ENCODE data around the gene SH3GLB1. TPM values are rescaled to one million over a fixed set of nuclear protein-coding genes. Genes with fewer than 3 reads are reported as not detected.

SH3GLB1 gene
- total RNA-seq, 3 donors from 2014 or later = 50.5 to 93.8 (median 63.8) TPM

DNA sequence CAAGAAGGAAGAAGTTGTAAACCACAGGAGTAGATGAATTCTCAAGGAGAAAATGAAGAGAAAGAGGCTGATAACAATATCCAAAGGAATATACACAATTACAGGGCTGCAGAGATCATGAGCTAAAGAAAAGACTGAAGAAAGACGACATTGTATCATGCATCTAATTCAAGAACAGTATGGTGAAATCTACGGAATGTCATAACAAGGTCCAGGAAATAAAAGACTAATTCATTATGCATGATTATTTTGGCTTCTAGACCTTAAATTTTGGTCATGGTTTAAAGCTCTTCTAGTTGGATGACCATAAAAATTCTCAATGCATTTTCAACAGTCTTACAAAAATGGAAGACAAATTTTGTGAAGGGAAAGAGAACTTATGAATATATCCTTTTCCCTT is 71.7 kb downstream of the SH3GLB1 start:
- Histone ChIP-seq H3K4me3 (no peak overlapping the region), H3K36me3 (no peaks in the 10 kb centered on the region), H3K4me1 (no peaks in the 10 kb centered on the region), H3K27me3 (no peaks in the 10 kb centered on the region), H3K9me3 (no peaks in the 10 kb centered on the region), H3K27ac (no peak overlapping the region)
- DNase-seq (ENCODE audit: low spot score in 2 of 2) = no peak
- intact Hi-C loops (cut with DNase I; ENCODE audit: low total_unique reads) = no loop called here
- TF ChIP-seq POLR2A (IDR thresholded peaks at IDR 0.05) = no peak
- no peak for TF ChIP-seq POLR2AphosphoS5 (IDR thresholded peaks at IDR 0.05)
- TF ChIP-seq, protein P1, sequence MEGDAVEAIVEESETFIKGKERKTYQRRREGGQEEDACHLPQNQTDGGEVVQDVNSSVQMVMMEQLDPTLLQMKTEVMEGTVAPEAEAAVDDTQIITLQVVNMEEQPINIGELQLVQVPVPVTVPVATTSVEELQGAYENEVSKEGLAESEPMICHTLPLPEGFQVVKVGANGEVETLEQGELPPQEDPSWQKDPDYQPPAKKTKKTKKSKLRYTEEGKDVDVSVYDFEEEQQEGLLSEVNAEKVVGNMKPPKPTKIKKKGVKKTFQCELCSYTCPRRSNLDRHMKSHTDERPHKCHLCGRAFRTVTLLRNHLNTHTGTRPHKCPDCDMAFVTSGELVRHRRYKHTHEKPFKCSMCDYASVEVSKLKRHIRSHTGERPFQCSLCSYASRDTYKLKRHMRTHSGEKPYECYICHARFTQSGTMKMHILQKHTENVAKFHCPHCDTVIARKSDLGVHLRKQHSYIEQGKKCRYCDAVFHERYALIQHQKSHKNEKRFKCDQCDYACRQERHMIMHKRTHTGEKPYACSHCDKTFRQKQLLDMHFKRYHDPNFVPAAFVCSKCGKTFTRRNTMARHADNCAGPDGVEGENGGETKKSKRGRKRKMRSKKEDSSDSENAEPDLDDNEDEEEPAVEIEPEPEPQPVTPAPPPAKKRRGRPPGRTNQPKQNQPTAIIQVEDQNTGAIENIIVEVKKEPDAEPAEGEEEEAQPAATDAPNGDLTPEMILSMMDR (IDR thresholded peaks at IDR 0.05) = no peak

- no peak for DNase-seq (ENCODE audit: low spot score in 2 of 2)
- Histone ChIP-seq H3K9me3 (no peaks in the 10 kb centered on the region), H3K4me1 (no peaks in the 10 kb centered on the region), H3K27ac (no peak overlapping the region), H3K36me3 (no peaks in the 10 kb centered on the region), H3K27me3 (no peaks in the 10 kb centered on the region), H3K4me3 (no peak overlapping the region)
- no peak for TF ChIP-seq POLR2AphosphoS5 (IDR thresholded peaks at IDR 0.05)
- no peak for TF ChIP-seq POLR2A (IDR thresholded peaks at IDR 0.05)
- TF ChIP-seq, protein P1 (IDR thresholded peaks at IDR 0.05) = no peak
- intact Hi-C loops (cut with DNase I; ENCODE audit: low total_unique reads) = no loop called here
These were observed 74.3 kb downstream of the SH3GLB1 start for GRCh38 chr1:86778569-86779239.

DNA sequence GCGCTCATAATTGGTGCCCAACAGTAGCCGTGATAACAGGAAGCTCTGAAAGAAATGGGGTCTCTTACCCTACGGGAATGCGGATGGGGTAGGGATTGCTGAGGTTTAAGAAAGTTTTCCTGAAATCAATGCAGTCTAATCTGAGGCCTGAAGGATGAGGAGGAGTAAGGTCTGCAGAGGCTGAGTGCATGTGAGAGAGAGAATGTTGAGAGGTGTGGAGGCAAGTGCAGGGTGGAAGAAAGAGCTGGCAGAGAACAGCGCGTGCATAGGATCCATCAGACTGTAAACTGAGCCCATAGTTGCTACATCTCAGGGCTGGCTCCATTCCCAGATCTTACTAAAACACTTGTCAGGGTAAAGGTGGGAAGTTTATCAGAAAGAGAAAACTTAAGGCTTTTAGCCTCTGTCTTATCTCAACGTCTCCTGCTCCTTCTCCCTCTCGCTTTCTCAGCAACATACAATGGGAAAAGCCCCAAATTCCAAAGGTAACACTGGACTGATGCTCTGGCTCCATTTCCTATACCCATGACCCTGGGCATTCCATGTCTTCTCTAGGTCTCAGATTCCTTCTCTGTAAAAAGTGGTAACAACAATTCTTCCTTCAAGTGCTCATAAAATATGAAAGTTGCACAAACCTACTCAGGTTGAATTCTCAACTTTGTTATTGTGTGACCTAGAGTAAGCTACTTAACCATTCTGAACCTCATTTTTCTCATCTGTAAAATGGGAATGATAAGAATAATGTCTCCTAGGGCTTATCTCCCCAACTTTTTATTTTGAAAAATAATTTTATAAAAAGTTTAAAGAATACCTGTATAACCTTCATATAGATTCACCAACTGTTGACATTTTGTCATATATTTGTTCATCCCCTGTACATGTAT is 75.2 kb downstream of the SH3GLB1 start:
- Histone ChIP-seq H3K27ac (no peak overlapping the region), H3K36me3 (no peaks in the 10 kb centered on the region), H3K4me3 (no peak overlapping the region), H3K9me3 (no peaks in the 10 kb centered on the region), H3K4me1 (no peaks in the 10 kb centered on the region), H3K27me3 (no peaks in the 10 kb centered on the region)
- TF ChIP-seq POLR2A (IDR thresholded peaks at IDR 0.05) (no peak), POLR2AphosphoS5 (IDR thresholded peaks at IDR 0.05) (no peak)
- TF ChIP-seq, protein P1 (IDR thresholded peaks at IDR 0.05) = no peak
- DNase-seq (ENCODE audit: low spot score in 2 of 2) = no peak
- intact Hi-C loops (cut with DNase I; ENCODE audit: low total_unique reads) = no loop called here

GRCh38 chr1:86782482-86782881 is 78.1 kb downstream of the SH3GLB1 start:
- no peaks in the 10 kb centered on the region for H3K9me3 ChIP-seq
- no peak overlapping the region for H3K4me3 ChIP-seq
- no peak for TF ChIP-seq POLR2AphosphoS5 (IDR thresholded peaks at IDR 0.05)
- TF ChIP-seq, protein P1 (IDR thresholded peaks at IDR 0.05) = no peak
- TF ChIP-seq POLR2A (IDR thresholded peaks at IDR 0.05) = no peak
- DNase-seq (ENCODE audit: low spot score in 2 of 2) = no peak
- no peaks in the 10 kb centered on the region for H3K36me3 ChIP-seq
- no peak overlapping the region for H3K27ac ChIP-seq
- H3K4me1 ChIP-seq = no peaks in the 10 kb centered on the region
- no peaks in the 10 kb centered on the region for H3K27me3 ChIP-seq
- intact Hi-C loops (cut with DNase I; ENCODE audit: low total_unique reads) = no loop called here

GRCh38 chr1:86787621-86788020 is 83.2 kb downstream of the SH3GLB1 start:
- Histone ChIP-seq H3K4me1 (peaks cover 0 to 4% of the 10 kb centered on the region in 2 donors), H3K9me3 (no peaks in the 10 kb centered on the region), H3K36me3 (no peaks in the 10 kb centered on the region), H3K4me3 (no peak overlapping the region), H3K27me3 (no peaks in the 10 kb centered on the region), H3K27ac (no peak overlapping the region)
- no peak for DNase-seq (ENCODE audit: low spot score in 2 of 2)
- no peak for TF ChIP-seq POLR2AphosphoS5 (IDR thresholded peaks at IDR 0.05)
- no peak for TF ChIP-seq POLR2A (IDR thresholded peaks at IDR 0.05)
- TF ChIP-seq, protein P1 (IDR thresholded peaks at IDR 0.05) = no peak
- intact Hi-C loops (cut with DNase I; ENCODE audit: low total_unique reads) = no loop called here
